ENCODE measurements around the gene TCF3.
A peak's percentile ranks its signal among the peaks of the same experiment; 100 is the strongest.

DNA sequence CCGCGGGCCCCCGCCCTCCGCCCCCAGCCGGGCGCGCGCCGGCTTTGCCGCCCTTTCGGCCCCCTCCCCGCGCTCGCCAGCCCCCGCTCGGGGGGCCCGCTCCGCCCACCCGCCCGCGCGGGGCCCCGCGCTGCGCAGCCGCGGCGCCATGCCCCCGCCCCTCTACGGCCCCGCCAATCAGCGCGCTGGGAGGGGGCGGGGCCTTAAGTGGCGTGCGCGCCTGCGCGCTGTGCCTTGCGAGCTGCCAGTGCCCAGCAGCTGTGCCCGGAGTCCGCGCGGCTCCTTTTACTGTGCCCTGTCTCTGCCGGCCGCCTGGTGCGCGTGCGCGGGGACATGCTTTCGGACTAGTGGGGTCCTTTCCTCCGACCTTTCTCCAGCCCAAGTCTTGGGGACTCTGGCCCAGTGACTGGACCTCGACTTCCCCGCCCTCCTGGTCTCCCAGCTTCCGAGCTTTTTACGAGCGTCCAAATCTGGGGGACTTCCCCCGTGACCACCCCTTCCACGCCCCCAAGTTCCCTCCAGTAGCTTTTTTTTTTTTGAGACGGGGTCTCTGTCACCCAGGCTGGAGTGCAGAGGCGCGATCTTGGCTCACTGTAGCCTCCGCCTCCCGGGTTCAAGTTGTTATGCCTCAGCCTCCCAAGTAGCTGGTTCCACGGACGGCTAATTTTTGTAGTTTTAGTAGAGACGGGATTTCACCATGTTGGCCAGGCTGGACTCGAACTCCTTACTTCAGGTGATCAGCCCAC lies 59.5 kb downstream of the TCF3 start, which contains the start of gene MBD3:
- TF ChIP-seq, protein P1, sequence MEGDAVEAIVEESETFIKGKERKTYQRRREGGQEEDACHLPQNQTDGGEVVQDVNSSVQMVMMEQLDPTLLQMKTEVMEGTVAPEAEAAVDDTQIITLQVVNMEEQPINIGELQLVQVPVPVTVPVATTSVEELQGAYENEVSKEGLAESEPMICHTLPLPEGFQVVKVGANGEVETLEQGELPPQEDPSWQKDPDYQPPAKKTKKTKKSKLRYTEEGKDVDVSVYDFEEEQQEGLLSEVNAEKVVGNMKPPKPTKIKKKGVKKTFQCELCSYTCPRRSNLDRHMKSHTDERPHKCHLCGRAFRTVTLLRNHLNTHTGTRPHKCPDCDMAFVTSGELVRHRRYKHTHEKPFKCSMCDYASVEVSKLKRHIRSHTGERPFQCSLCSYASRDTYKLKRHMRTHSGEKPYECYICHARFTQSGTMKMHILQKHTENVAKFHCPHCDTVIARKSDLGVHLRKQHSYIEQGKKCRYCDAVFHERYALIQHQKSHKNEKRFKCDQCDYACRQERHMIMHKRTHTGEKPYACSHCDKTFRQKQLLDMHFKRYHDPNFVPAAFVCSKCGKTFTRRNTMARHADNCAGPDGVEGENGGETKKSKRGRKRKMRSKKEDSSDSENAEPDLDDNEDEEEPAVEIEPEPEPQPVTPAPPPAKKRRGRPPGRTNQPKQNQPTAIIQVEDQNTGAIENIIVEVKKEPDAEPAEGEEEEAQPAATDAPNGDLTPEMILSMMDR (IDR thresholded peaks at IDR 0.05) = peak in 2 of 5 experiments; percentile 47 to 54
- TF ChIP-seq POLR2A (IDR thresholded peaks at IDR 0.05) = peak in 1 of 2 donors; percentile 25

All from tibial nerve (tissue), 3 donors.